GM18873 (cell line): ENCODE data around the gene SRBD1.

Source experiments
- ATAC-seq: cut with Tn5 transposase; IDR thresholded peaks from one replicate; pipeline ENCODE4 v1.9.1; 2021; ENCODE audit warnings: mild to moderate bottlenecking, moderate library complexity, moderate number of reproducible peaks; ENCODE audit not compliant: unreplicated experiment, low FRiP score

Gene SRBD1

GRCh38 chr2:45394216-45394615 is 216.9 kb downstream of the SRBD1 start:
- no peak for ATAC-seq

GRCh38 chr2:45391866-45392265 is 219.2 kb downstream of the SRBD1 start:
- no peak for ATAC-seq

GRCh38 chr2:45390861-45391260 is 220.2 kb downstream of the SRBD1 start:
- ATAC-seq, result no peak

GRCh38 chr2:45390441-45390840 is 220.6 kb downstream of the SRBD1 start:
- ATAC-seq, result no peak

- ATAC-seq, result no peak
These were observed 222.4 kb downstream of the SRBD1 start for GRCh38 chr2:45388541-45389100.

GRCh38 chr2:45382744-45383143 is 228.3 kb downstream of the SRBD1 start:
- ATAC-seq, result no peak

- no peak for ATAC-seq
These were observed 230.8 kb downstream of the SRBD1 start for GRCh38 chr2:45380131-45380836.

GRCh38 chr2:45379399-45380087 is 231.5 kb downstream of the SRBD1 start:
- ATAC-seq, result no peak

GRCh38 chr2:45373534-45373933 is 237.5 kb downstream of the SRBD1 start:
- ATAC-seq, result no peak

GRCh38 chr2:45370369-45370768 is 240.7 kb downstream of the SRBD1 start:
- ATAC-seq, result no peak

GRCh38 chr2:45368792-45369191 is 242.3 kb downstream of the SRBD1 start:
- no peak for ATAC-seq

GRCh38 chr2:45361666-45362065 is 249.4 kb downstream of the SRBD1 start:
- no peak for ATAC-seq

GRCh38 chr2:45354776-45355175 is 256.3 kb downstream of the SRBD1 start:
- ATAC-seq, result no peak

GRCh38 chr2:45353879-45354278 is 257.2 kb downstream of the SRBD1 start:
- no peak for ATAC-seq

- no peak for ATAC-seq
These were observed 258.6 kb downstream of the SRBD1 start for GRCh38 chr2:45352506-45352905.

GRCh38 chr2:45345331-45346234 is 265.5 kb downstream of the SRBD1 start:
- ATAC-seq, result no peak

- ATAC-seq, result no peak
These were observed 266.6 kb downstream of the SRBD1 start for GRCh38 chr2:45344502-45344901.

GRCh38 chr2:45344071-45344470 is 267.0 kb downstream of the SRBD1 start:
- ATAC-seq, result no peak

GRCh38 chr2:45343251-45344017 is 267.6 kb downstream of the SRBD1 start:
- ATAC-seq, result no peak

GRCh38 chr2:45340318-45340717 is 270.7 kb downstream of the SRBD1 start:
- ATAC-seq, result no peak
